ENCODE results near the gene SLC25A10. TPM values are rescaled to one million over a fixed set of nuclear protein-coding genes. Genes with fewer than 3 reads are reported as not detected.
A peak's percentile ranks its signal among the peaks of the same experiment; 100 is the strongest.

Gene SLC25A10
- total RNA-seq, 1 donor from 2014 or later: 28.8 TPM

- H3K9me3 Mint-ChIP-seq: no peaks in the 10 kb centered on the region
- H3K4me1 Mint-ChIP-seq: peaks cover 15% of the 10 kb centered on the region
- H3K27ac Mint-ChIP-seq (ENCODE audit: unreplicated experiment): no peak overlapping the region
- no peak overlapping the region for H3K4me3 Mint-ChIP-seq
- no peaks in the 10 kb centered on the region for H3K27me3 Mint-ChIP-seq (ENCODE audit: low read depth)
- DNase-seq (ENCODE audit: low read depth, low spot score): no peak
- H3K36me3 Mint-ChIP-seq (ENCODE audit: low read depth): peaks cover 5% of the 10 kb centered on the region
- TF ChIP-seq CTCF (conservative IDR thresholded peaks at IDR 0.05): no peak
Observed at GRCh38 chr17:81676906-81677305, 35.2 kb upstream of the SLC25A10 start.

- peak overlapping the region; percentile 32 for H3K4me3 Mint-ChIP-seq
- no peak overlapping the region for H3K27ac Mint-ChIP-seq (ENCODE audit: unreplicated experiment)
- TF ChIP-seq CTCF (conservative IDR thresholded peaks at IDR 0.05): no peak
- no peaks in the 10 kb centered on the region for H3K27me3 Mint-ChIP-seq (ENCODE audit: low read depth)
- peaks cover 34% of the 10 kb centered on the region for H3K4me1 Mint-ChIP-seq
- DNase-seq (ENCODE audit: low read depth, low spot score): no peak
- peaks cover 5% of the 10 kb centered on the region for H3K36me3 Mint-ChIP-seq (ENCODE audit: low read depth)
- H3K9me3 Mint-ChIP-seq: no peaks in the 10 kb centered on the region
Observed at GRCh38 chr17:81680150-81680549, 31.9 kb upstream of the SLC25A10 start.

GRCh38 chr17:81681672-81682071, 30.4 kb upstream of the SLC25A10 start:
- TF ChIP-seq CTCF (conservative IDR thresholded peaks at IDR 0.05): no peak
- Mint-ChIP-seq H3K27me3 (ENCODE audit: low read depth) (no peaks in the 10 kb centered on the region), H3K9me3 (no peaks in the 10 kb centered on the region), H3K4me3 (peak overlapping the region; percentile 61), H3K36me3 (ENCODE audit: low read depth) (peaks cover 2% of the 10 kb centered on the region), H3K4me1 (peaks cover 25% of the 10 kb centered on the region), H3K27ac (ENCODE audit: unreplicated experiment) (no peak overlapping the region)
- DNase-seq (ENCODE audit: low read depth, low spot score): no peak

GRCh38 chr17:81682565-81683207, 29.4 kb upstream of the SLC25A10 start:
- Mint-ChIP-seq H3K36me3 (ENCODE audit: low read depth) (peaks cover 2% of the 10 kb centered on the region), H3K27me3 (ENCODE audit: low read depth) (no peaks in the 10 kb centered on the region), H3K4me3 (peak overlapping the region; percentile 94), H3K4me1 (peaks cover 24% of the 10 kb centered on the region), H3K27ac (ENCODE audit: unreplicated experiment) (peak overlapping the region; percentile 86), H3K9me3 (no peaks in the 10 kb centered on the region)
- no peak for DNase-seq (ENCODE audit: low read depth, low spot score)
- TF ChIP-seq CTCF (conservative IDR thresholded peaks at IDR 0.05): no peak

GRCh38 chr17:81683208-81683583, 28.9 kb upstream of the SLC25A10 start:
- Mint-ChIP-seq H3K4me1 (peaks cover 24% of the 10 kb centered on the region), H3K27me3 (ENCODE audit: low read depth) (no peaks in the 10 kb centered on the region), H3K27ac (ENCODE audit: unreplicated experiment) (peak overlapping the region; percentile 86), H3K9me3 (no peaks in the 10 kb centered on the region), H3K4me3 (peak overlapping the region; percentile 94), H3K36me3 (ENCODE audit: low read depth) (peaks cover 2% of the 10 kb centered on the region)
- TF ChIP-seq CTCF (conservative IDR thresholded peaks at IDR 0.05): no peak
- no peak for DNase-seq (ENCODE audit: low read depth, low spot score)
